Endothelial cell of umbilical vein (primary cell): Measurements from ENCODE around the gene FLRT1.

Experiments
- CTCF ChIP-seq, 2 donors: IDR thresholded peaks; 1 replicate in 1 of 2; 2 replicates in 1 of 2; pipeline ENCODE4 v1.5.1; 2011; ENCODE audit warnings: low read length in 2 of 2, mild to moderate bottlenecking in 2 of 2, moderate library complexity in 2 of 2, control low read depth in 1 of 2, inconsistent platforms in 1 of 2, low read depth in 1 of 2; ENCODE audit not compliant: insufficient read depth in 1 of 2; ENCODE audit errors: extremely low read depth in 1 of 2
- POLR2A ChIP-seq: IDR thresholded peaks from 2 replicates; pipeline ENCODE4 v1.6.1; 2012; ENCODE audit warnings: low read depth, mild to moderate bottlenecking, control low read depth, low read length

DNA sequence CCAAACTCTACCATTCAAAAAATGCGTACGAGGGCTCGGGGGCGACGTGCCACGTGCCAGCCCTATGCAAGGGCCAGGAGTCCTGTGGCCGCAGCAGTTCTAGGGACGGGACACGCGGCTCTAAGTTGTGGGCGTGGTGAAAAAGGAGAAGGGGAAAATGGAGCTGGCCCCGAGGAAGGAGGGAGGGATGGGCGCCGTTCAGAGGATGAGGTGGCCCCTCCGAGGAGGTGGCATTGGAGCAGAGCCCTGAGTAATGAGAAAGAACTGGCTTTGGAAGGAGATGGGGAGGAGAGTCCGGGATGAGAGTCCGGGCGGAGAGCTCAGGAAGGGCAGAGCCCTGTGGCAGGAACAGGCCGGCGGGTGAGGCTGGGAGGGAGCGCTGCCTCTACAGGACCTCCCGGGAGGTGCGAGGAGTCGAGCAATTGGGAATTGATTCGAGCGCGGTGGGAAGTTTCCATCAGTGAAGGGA is 28.5 kb upstream of the FLRT1 start:
- TF ChIP-seq POLR2A (no peak), CTCF (IDR thresholded peaks at IDR 0.05; ENCODE audit: extremely low read depth in 1 of 2, insufficient read depth in 1 of 2, low read depth in 1 of 2, low read length in 2 of 2) (no peak)
